Fibroblast of lung (primary cell): Measurements from ENCODE around the gene RCAN1. TPM values are rescaled to one million over a fixed set of nuclear protein-coding genes. Genes with fewer than 3 reads are reported as not detected.
A peak's percentile ranks its signal among the peaks of the same experiment; 100 is the strongest.

Experiments used
- DNase-seq, 2 donors: peaks; one replicate each; pipeline versions ENCODE4 v3.0.0 to v3.0.0-alpha.2; 2010; ENCODE audit warnings: low read depth in 2 of 2
- H2AFZ ChIP-seq: 2 replicates; pipeline ENCODE4 v1.5.1; 2012; ENCODE audit warnings: low read length, control low read depth, inconsistent platforms
- H3K27ac ChIP-seq: 2 replicates; pipeline ENCODE4 v1.5.1; 2011; ENCODE audit warnings: low read length, control low read depth; ENCODE audit not compliant: insufficient read depth
- H3K27me3 ChIP-seq: 2 replicates; pipeline ENCODE4 v1.5.1; 2011; ENCODE audit warnings: mild to moderate bottlenecking, low read length; ENCODE audit not compliant: control insufficient read depth, insufficient read depth
- H3K36me3 ChIP-seq: 2 replicates; pipeline ENCODE4 v1.5.1; 2011; ENCODE audit warnings: low read length; ENCODE audit not compliant: control insufficient read depth, insufficient read depth
- H3K4me1 ChIP-seq: 2 replicates; pipeline ENCODE4 v1.5.1; 2011; ENCODE audit warnings: low read length; ENCODE audit not compliant: control insufficient read depth, insufficient read depth; ENCODE audit errors: extremely low read depth
- H3K4me2 ChIP-seq: 2 replicates; pipeline ENCODE4 v1.5.1; 2011; ENCODE audit warnings: low read length, control low read depth; ENCODE audit not compliant: insufficient read depth; ENCODE audit errors: extremely low read depth
- H3K4me3 ChIP-seq, 4 experiments: fragments of 200-600 bp in 1 of 4; sonication (generic) in 1 of 4; replicated peaks in 1 of 4; 2 replicates each; pipeline ENCODE4 v1.5.1; 2011 to 2016; ENCODE audit warnings: low read length in 4 of 4, low read depth in 3 of 4, mild to moderate bottlenecking in 3 of 4, control low read depth in 2 of 4, inconsistent platforms in 1 of 4, mixed read lengths in 1 of 4; ENCODE audit not compliant: insufficient read depth in 1 of 4; ENCODE audit errors: control extremely low read depth in 1 of 4
- H3K79me2 ChIP-seq: 2 replicates; pipeline ENCODE4 v1.5.1; 2012; ENCODE audit warnings: mild to moderate bottlenecking, low read length, inconsistent platforms; ENCODE audit not compliant: control insufficient read depth, insufficient read depth
- H3K9ac ChIP-seq: 2 replicates; pipeline ENCODE4 v1.5.1; 2011; ENCODE audit warnings: mild to moderate bottlenecking, low read length, control low read depth; ENCODE audit not compliant: insufficient read depth
- H3K9me3 ChIP-seq: 2 replicates; pipeline ENCODE4 v1.5.1; 2012; ENCODE audit warnings: low read depth, low read length; ENCODE audit not compliant: control insufficient read depth, insufficient read depth
- H4K20me1 ChIP-seq: 2 replicates; pipeline ENCODE4 v1.5.1; 2011; ENCODE audit warnings: low read length; ENCODE audit not compliant: control insufficient read depth, insufficient read depth; ENCODE audit errors: extremely low read depth
- CTCF ChIP-seq, 2 donors: IDR thresholded peaks in 1 of 2; conservative IDR thresholded peaks in 1 of 2; 1 replicate in 1 of 2; 2 replicates in 1 of 2; pipeline ENCODE4 v1.5.1; 2011 to 2012; ENCODE audit warnings: low read length in 2 of 2, control low read depth in 1 of 2, inconsistent platforms in 1 of 2, low read depth in 1 of 2, mild to moderate bottlenecking in 1 of 2
- EZH2 ChIP-seq: IDR thresholded peaks from 2 replicates; pipeline ENCODE4 v1.5.1; 2012; ENCODE audit warnings: low read length, control low read depth, mild to moderate bottlenecking; ENCODE audit errors: missing control alignments
- polyA plus RNA-seq, 2 donors: library from polyadenylated mRNA; depleted of rRNA in 1 of 2; stranded (reverse) in 1 of 2; unstranded in 1 of 2; fragments of >200 nt; gene quantifications; 2 replicates each; pipeline ENCODE4 v1.2.1, GENCODE V29; 2011 to 2012; ENCODE audit warnings: missing spikeins in 1 of 2
- total RNA-seq: library from RNA; depleted of rRNA; stranded (reverse); fragments of >200 nt; gene quantifications from 2 replicates; pipeline ENCODE4 v1.2.1, GENCODE V29; 2014

The RCAN1 gene
- total and polyA plus RNA-seq, 2 donors (not counting 1 experiment from before 2014, with no cell fraction given): 94.8 to 259 TPM

- Histone ChIP-seq H3K4me1 (no peaks in the 10 kb centered on the region), H3K27ac (no peak overlapping the region), H3K9ac (no peak overlapping the region), H4K20me1 (no peaks in the 10 kb centered on the region), H3K79me2 (no peaks in the 10 kb centered on the region), H3K9me3 (no peaks in the 10 kb centered on the region), H3K27me3 (no peaks in the 10 kb centered on the region), H3K4me2 (no peak overlapping the region), H3K36me3 (no peaks in the 10 kb centered on the region), H2AFZ (no peak overlapping the region), H3K4me3 (no peak overlapping the region)
- DNase-seq: peak in 1 of 2 donors; percentile 76
- TF ChIP-seq EZH2 (no peak), CTCF (conservative IDR thresholded peaks at IDR 0.05 in 1 of 2, IDR thresholded peaks at IDR 0.05 in 1 of 2; ENCODE audit: low read depth in 1 of 2, low read length in 2 of 2) (no peak)
Observed at GRCh38 chr21:34642211-34643075, 27.5 kb upstream of the RCAN1 start.

GRCh38 chr21:34640858-34641257 is 25.9 kb upstream of the RCAN1 start:
- Histone ChIP-seq H3K9me3 (no peaks in the 10 kb centered on the region), H3K9ac (no peak overlapping the region), H3K27ac (no peak overlapping the region), H3K27me3 (peaks cover 2% of the 10 kb centered on the region), H3K79me2 (no peaks in the 10 kb centered on the region), H3K36me3 (no peaks in the 10 kb centered on the region), H3K4me2 (peak overlapping the region; percentile 44), H3K4me3 (no peak overlapping the region), H4K20me1 (no peaks in the 10 kb centered on the region), H2AFZ (no peak overlapping the region), H3K4me1 (no peaks in the 10 kb centered on the region)
- DNase-seq: peak; percentile 54 to 93
- TF ChIP-seq EZH2 (no peak), CTCF (conservative IDR thresholded peaks at IDR 0.05 in 1 of 2, IDR thresholded peaks at IDR 0.05 in 1 of 2; ENCODE audit: low read depth in 1 of 2, low read length in 2 of 2) (no peak)

DNA sequence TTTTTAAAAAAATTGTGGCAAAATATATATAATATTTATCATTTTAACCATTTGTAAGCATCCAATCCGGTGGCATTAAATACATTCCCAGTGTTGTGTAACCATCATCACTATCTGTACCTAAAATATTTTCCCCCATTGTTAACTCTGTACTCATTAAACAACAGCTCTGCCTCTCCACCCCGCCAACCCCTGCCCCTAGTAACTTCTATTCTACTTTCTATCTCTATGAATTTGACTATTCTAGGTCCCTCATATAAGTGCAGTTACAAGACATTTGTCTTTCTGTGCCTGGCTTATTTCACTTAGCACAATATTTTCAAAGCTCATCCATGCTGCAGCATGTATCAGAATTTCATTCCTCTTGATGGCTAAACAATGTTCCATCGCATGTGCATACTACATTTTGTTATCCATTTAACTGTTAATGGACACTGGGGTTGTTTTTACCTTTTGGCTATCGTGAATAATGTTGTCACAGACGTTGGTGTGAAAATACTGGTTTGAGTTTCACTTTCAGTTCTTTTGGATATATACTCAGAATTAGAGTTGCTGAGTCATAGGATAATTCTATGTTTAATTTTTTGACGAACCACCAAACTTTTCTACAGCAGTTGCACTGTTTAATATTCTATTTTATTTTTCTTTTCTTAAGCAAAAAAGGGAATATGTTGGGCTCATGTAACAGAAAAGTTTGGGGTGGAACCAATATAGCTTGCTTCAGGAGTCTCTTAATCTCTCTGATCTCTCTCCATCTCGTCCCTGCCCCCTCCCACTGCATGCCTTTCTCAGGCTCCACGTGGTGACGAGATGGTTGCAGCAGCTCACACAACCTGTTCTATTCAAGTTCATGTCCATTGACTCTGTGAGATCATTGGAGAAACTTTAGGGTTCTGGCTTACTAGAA is 25.2 kb upstream of the RCAN1 start:
- no peaks in the 10 kb centered on the region for H4K20me1 ChIP-seq
- no peak for TF ChIP-seq EZH2
- no peak for TF ChIP-seq CTCF (conservative IDR thresholded peaks at IDR 0.05 in 1 of 2, IDR thresholded peaks at IDR 0.05 in 1 of 2; ENCODE audit: low read depth in 1 of 2, low read length in 2 of 2)
- H3K4me3 ChIP-seq: peak overlapping the region in 1 of 4 experiments; percentile 9
- H3K4me1 ChIP-seq: no peaks in the 10 kb centered on the region
- H3K4me2 ChIP-seq: peak overlapping the region; percentile 58
- peak overlapping the region; percentile 74 for H2AFZ ChIP-seq
- peaks cover 2% of the 10 kb centered on the region for H3K27me3 ChIP-seq
- no peak overlapping the region for H3K9ac ChIP-seq
- no peaks in the 10 kb centered on the region for H3K9me3 ChIP-seq
- DNase-seq: peak in 1 of 2 donors; percentile 22
- no peak overlapping the region for H3K27ac ChIP-seq
- no peaks in the 10 kb centered on the region for H3K36me3 ChIP-seq
- H3K79me2 ChIP-seq: no peaks in the 10 kb centered on the region
